Esophagus squamous epithelium (tissue), 4 donors: ENCODE data around the gene TECR.

Experiments
- POLR2A ChIP-seq, 4 donors: fragments of 450-650 bp; IDR thresholded peaks; one replicate each; pipeline ENCODE4 v1.6.1; 2017; ENCODE audit warnings: antibody characterized with exemption in 4 of 4, mild to moderate bottlenecking in 4 of 4, moderate library complexity in 3 of 4
- TF ChIP-seq, protein P1 (sequence below), 6 experiments: fragments of 450-650 bp in 4 of 6; fragments of 200-600 bp in 2 of 6; sonication (generic) in 2 of 6; IDR thresholded peaks; one replicate each; pipeline ENCODE4 v1.5.1; 2016 to 2019; ENCODE audit warnings: antibody characterized with exemption in 6 of 6, mild to moderate bottlenecking in 4 of 6, moderate library complexity in 4 of 6

DNA sequence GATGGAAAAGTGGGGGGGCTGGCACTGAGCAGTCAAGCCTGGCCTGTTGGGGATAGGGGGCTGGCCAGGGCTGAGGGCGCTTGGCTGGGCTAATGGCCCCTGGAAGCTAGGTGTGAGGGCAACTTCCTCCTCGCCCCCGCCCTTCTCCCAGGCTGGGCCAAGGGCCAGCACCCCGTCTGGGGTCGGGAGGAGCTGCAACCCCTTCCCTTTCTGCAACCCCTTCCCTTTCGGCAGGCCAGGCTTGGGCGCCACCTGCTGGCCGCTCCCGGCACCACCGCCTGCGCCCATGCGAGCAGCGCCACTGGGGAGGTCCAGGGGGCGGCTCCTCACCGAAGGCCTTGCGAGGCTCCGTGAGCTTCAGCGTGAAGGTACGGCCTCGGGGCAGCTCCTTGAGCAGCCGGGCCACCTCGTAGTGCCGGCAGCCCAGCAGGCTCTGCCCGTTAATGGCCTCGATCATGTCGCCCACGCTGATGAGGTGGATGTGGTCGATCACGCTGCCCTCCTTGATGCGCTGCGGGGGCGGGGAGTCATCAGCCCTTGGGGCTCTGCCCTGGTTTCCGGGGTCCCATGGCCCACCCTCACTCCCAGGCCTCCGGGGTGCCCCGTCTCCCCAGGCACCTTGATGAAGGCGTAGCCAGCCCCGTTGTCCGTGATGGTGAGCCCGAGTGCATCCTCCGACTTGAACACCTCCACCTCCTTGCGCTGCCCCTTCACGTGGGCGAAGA is 49.3 kb upstream of the TECR start:
- TF ChIP-seq, protein P1, sequence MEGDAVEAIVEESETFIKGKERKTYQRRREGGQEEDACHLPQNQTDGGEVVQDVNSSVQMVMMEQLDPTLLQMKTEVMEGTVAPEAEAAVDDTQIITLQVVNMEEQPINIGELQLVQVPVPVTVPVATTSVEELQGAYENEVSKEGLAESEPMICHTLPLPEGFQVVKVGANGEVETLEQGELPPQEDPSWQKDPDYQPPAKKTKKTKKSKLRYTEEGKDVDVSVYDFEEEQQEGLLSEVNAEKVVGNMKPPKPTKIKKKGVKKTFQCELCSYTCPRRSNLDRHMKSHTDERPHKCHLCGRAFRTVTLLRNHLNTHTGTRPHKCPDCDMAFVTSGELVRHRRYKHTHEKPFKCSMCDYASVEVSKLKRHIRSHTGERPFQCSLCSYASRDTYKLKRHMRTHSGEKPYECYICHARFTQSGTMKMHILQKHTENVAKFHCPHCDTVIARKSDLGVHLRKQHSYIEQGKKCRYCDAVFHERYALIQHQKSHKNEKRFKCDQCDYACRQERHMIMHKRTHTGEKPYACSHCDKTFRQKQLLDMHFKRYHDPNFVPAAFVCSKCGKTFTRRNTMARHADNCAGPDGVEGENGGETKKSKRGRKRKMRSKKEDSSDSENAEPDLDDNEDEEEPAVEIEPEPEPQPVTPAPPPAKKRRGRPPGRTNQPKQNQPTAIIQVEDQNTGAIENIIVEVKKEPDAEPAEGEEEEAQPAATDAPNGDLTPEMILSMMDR (IDR thresholded peaks at IDR 0.05) = peak; percentile 64 to 85 (median 72)
- no peak for TF ChIP-seq POLR2A (IDR thresholded peaks at IDR 0.05)
